ENCODE measurements around the gene PFN4. TPM values are rescaled to one million over a fixed set of nuclear protein-coding genes. Genes with fewer than 3 reads are reported as not detected.

The PFN4 gene
- total RNA-seq, 1 experiment from 2014 or later = not detected

DNA sequence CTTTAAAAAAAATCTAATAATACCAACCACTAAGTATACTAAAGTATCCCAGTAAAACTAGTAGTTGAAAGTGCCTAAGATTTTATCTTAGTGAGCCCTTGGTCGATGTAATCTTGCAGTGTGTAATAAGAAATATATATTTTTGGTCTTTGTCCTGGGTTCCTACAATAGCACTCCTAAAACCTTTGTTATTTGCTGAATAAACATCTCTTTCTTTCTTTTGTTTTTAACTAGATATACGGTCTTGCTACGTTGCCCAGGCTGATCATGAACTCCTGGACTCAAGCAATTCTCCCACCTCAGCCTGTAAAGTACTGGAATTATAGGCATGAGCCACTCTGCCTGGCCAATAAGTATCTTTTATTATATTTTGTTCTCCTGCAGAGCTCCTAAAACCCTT is 36.1 kb downstream of the PFN4 start:
- intact Hi-C loops (cut with micrococcal nuclease) = no loop called here
- DNase-seq (ENCODE audit: low read depth, low spot score) = no peak
- H3K36me3 ChIP-seq (ENCODE audit: control insufficient read depth in 1 of 2, insufficient read depth in 2 of 2, low read length in 2 of 2) = no peaks in the 10 kb centered on the region; a peak in 1 of 4 replicates
- ATAC-seq = no peak
- BruUV-seq (replicated peaks) = no TSS peak
- H3K4me2 ChIP-seq (ENCODE audit: low read length) = no peak overlapping the region
- POLR2A ChIA-PET = no interaction called here
- no peaks in the 10 kb centered on the region for H3K9me3 ChIP-seq (ENCODE audit: control insufficient read depth in 1 of 2, insufficient read depth in 1 of 2, low read depth in 1 of 2, low read length in 2 of 2)
- TF ChIP-seq, protein P1, sequence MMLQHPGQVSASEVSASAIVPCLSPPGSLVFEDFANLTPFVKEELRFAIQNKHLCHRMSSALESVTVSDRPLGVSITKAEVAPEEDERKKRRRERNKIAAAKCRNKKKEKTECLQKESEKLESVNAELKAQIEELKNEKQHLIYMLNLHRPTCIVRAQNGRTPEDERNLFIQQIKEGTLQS (IDR thresholded peaks at IDR 0.05) = no peak
- TF ChIP-seq CEBPB (IDR thresholded peaks at IDR 0.05; ENCODE audit: low read depth) (no peak), YY1 (IDR thresholded peaks at IDR 0.05; ENCODE audit: extremely low read depth, insufficient replicate concordance, low read depth, low read length) (no peak), POLR2A (IDR thresholded peaks at IDR 0.05; ENCODE audit: borderline replicate concordance, extremely low read depth, insufficient read depth, insufficient read length) (no peak), POLR2AphosphoS5 (IDR thresholded peaks at IDR 0.05; ENCODE audit: low read depth, low read length) (no peak), EGR1 (IDR thresholded peaks at IDR 0.05; ENCODE audit: low read depth) (no peak), TCF7L2 (IDR thresholded peaks at IDR 0.05; ENCODE audit: borderline replicate concordance, extremely low read depth, insufficient read depth, insufficient read length) (no peak)
- TF ChIP-seq, protein P2, sequence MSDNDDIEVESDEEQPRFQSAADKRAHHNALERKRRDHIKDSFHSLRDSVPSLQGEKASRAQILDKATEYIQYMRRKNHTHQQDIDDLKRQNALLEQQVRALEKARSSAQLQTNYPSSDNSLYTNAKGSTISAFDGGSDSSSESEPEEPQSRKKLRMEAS (IDR thresholded peaks at IDR 0.05) = no peak
- TF ChIP-seq, protein P3, sequence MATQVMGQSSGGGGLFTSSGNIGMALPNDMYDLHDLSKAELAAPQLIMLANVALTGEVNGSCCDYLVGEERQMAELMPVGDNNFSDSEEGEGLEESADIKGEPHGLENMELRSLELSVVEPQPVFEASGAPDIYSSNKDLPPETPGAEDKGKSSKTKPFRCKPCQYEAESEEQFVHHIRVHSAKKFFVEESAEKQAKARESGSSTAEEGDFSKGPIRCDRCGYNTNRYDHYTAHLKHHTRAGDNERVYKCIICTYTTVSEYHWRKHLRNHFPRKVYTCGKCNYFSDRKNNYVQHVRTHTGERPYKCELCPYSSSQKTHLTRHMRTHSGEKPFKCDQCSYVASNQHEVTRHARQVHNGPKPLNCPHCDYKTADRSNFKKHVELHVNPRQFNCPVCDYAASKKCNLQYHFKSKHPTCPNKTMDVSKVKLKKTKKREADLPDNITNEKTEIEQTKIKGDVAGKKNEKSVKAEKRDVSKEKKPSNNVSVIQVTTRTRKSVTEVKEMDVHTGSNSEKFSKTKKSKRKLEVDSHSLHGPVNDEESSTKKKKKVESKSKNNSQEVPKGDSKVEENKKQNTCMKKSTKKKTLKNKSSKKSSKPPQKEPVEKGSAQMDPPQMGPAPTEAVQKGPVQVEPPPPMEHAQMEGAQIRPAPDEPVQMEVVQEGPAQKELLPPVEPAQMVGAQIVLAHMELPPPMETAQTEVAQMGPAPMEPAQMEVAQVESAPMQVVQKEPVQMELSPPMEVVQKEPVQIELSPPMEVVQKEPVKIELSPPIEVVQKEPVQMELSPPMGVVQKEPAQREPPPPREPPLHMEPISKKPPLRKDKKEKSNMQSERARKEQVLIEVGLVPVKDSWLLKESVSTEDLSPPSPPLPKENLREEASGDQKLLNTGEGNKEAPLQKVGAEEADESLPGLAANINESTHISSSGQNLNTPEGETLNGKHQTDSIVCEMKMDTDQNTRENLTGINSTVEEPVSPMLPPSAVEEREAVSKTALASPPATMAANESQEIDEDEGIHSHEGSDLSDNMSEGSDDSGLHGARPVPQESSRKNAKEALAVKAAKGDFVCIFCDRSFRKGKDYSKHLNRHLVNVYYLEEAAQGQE (IDR thresholded peaks at IDR 0.05; ENCODE audit: low read depth) = no peak
- H3K4me1 ChIP-seq (ENCODE audit: control insufficient read depth in 1 of 2, insufficient read depth in 2 of 2, low read length in 2 of 2) = peaks cover 11 to 20% of the 10 kb centered on the region in 2 experiments
- CTCF ChIA-PET = no interaction called here
- no peaks in the 10 kb centered on the region for H3K9me2 ChIP-seq (ENCODE audit: insufficient read depth)
- H3K27ac ChIP-seq (ENCODE audit: low read depth, low read length) = no peak overlapping the region
- no peak overlapping the region for H3K9ac ChIP-seq (ENCODE audit: low read length)
- no peak overlapping the region for H3K4me3 ChIP-seq (replicated peaks in 1 of 2; ENCODE audit: low read depth in 1 of 2, low read length in 2 of 2)
- RAD21 ChIA-PET (ENCODE audit: low non-redundant PET in 1 of 2, low total read pairs in 2 of 2, uncharacterized antibody in 2 of 2, unreplicated experiment in 2 of 2) = interaction anchor here in 1 of 2 experiments (0.7 kb wide), 1 partner anchor 18 kb away, joined by 8 read pairs; no protein-coding TSS in a partner anchor
- no peaks in the 10 kb centered on the region for H3K27me3 ChIP-seq (ENCODE audit: insufficient read depth, low read length)
- no peak overlapping the region for H2AFZ ChIP-seq (ENCODE audit: low read depth, low read length, poor library complexity, severe bottlenecking)
- no peaks in the 10 kb centered on the region for H4K20me1 ChIP-seq (ENCODE audit: insufficient read depth)
- H3K79me2 ChIP-seq (ENCODE audit: insufficient read depth, low read length) = no peaks in the 10 kb centered on the region

Measured in HCT116 (cell line).